BLaER1 (cell line): ENCODE measurements around the gene TMC1.

Experiments used
- H3K27ac ChIP-seq: shearing (Covaris generic); formaldehyde crosslinking; 2 replicates; pipeline ENCODE4 v1.8.1; 2022
- H3K27me3 ChIP-seq: shearing (Covaris generic); formaldehyde crosslinking; 2 replicates; pipeline ENCODE4 v1.8.1; 2022
- H3K36me3 ChIP-seq: shearing (Covaris generic); formaldehyde crosslinking; 2 replicates; pipeline ENCODE4 v1.8.1; 2022
- H3K4me1 ChIP-seq: shearing (Covaris generic); formaldehyde crosslinking; 2 replicates; pipeline ENCODE4 v1.8.1; 2022
- H3K4me2 ChIP-seq: shearing (Covaris generic); formaldehyde crosslinking; 2 replicates; pipeline ENCODE4 v1.8.1; 2022
- H3K4me3 ChIP-seq: shearing (Covaris generic); formaldehyde crosslinking; 2 replicates; pipeline ENCODE4 v1.8.1; 2022
- H3K9ac ChIP-seq: shearing (Covaris generic); formaldehyde crosslinking; 2 replicates; pipeline ENCODE4 v1.8.1; 2022
- H3K9me3 ChIP-seq: shearing (Covaris generic); formaldehyde crosslinking; 2 replicates; pipeline ENCODE4 v1.8.1; 2022
- H4K20me1 ChIP-seq: shearing (Covaris generic); formaldehyde crosslinking; 2 replicates; pipeline ENCODE4 v1.8.1; 2022
- Cebpa-rat ChIP-seq: shearing (Covaris generic); IDR thresholded peaks from 2 replicates; pipeline ENCODE4 v1.8.1; 2022

The TMC1 gene

GRCh38 chr9:72661401-72662135 lies 140.2 kb downstream of the TMC1 start:
- Histone ChIP-seq H3K36me3 (no peaks in the 10 kb centered on the region), H3K9ac (no peak overlapping the region), H3K4me1 (no peaks in the 10 kb centered on the region), H3K27me3 (no peaks in the 10 kb centered on the region), H3K9me3 (no peaks in the 10 kb centered on the region), H4K20me1 (no peaks in the 10 kb centered on the region), H3K4me2 (no peak overlapping the region), H3K4me3 (no peak overlapping the region), H3K27ac (no peak overlapping the region)
- no peak for TF ChIP-seq Cebpa-rat

- Histone ChIP-seq H3K4me2 (no peak overlapping the region), H3K4me1 (no peaks in the 10 kb centered on the region), H3K27me3 (no peaks in the 10 kb centered on the region), H3K36me3 (no peaks in the 10 kb centered on the region), H4K20me1 (no peaks in the 10 kb centered on the region), H3K4me3 (no peak overlapping the region), H3K9ac (no peak overlapping the region), H3K9me3 (no peaks in the 10 kb centered on the region), H3K27ac (no peak overlapping the region)
- no peak for TF ChIP-seq Cebpa-rat
These were observed 144.0 kb downstream of the TMC1 start for GRCh38 chr9:72665421-72665820.

- Histone ChIP-seq H3K27me3 (no peaks in the 10 kb centered on the region), H4K20me1 (no peaks in the 10 kb centered on the region), H3K4me1 (no peaks in the 10 kb centered on the region), H3K9me3 (no peaks in the 10 kb centered on the region), H3K4me2 (no peak overlapping the region), H3K9ac (no peak overlapping the region), H3K4me3 (no peak overlapping the region), H3K27ac (no peak overlapping the region), H3K36me3 (no peaks in the 10 kb centered on the region)
- no peak for TF ChIP-seq Cebpa-rat
These were observed 145.8 kb downstream of the TMC1 start for GRCh38 chr9:72667181-72667580.

GRCh38 chr9:72674961-72675360 lies 153.6 kb downstream of the TMC1 start:
- no peak for TF ChIP-seq Cebpa-rat
- H3K4me3 ChIP-seq, result no peak overlapping the region
- no peaks in the 10 kb centered on the region for H3K9me3 ChIP-seq
- no peak overlapping the region for H3K9ac ChIP-seq
- no peaks in the 10 kb centered on the region for H3K27me3 ChIP-seq
- H3K27ac ChIP-seq, result no peak overlapping the region
- no peaks in the 10 kb centered on the region for H3K36me3 ChIP-seq
- no peak overlapping the region for H3K4me2 ChIP-seq
- no peaks in the 10 kb centered on the region for H4K20me1 ChIP-seq
- H3K4me1 ChIP-seq, result no peaks in the 10 kb centered on the region

GRCh38 chr9:72675586-72675985 lies 154.2 kb downstream of the TMC1 start:
- H3K9me3 ChIP-seq, result no peaks in the 10 kb centered on the region
- no peaks in the 10 kb centered on the region for H4K20me1 ChIP-seq
- H3K4me2 ChIP-seq, result no peak overlapping the region
- H3K27me3 ChIP-seq, result no peaks in the 10 kb centered on the region
- no peak overlapping the region for H3K27ac ChIP-seq
- TF ChIP-seq Cebpa-rat, result no peak
- H3K36me3 ChIP-seq, result no peaks in the 10 kb centered on the region
- H3K9ac ChIP-seq, result no peak overlapping the region
- no peaks in the 10 kb centered on the region for H3K4me1 ChIP-seq
- no peak overlapping the region for H3K4me3 ChIP-seq

GRCh38 chr9:72680593-72681282 lies 159.3 kb downstream of the TMC1 start:
- Histone ChIP-seq H3K4me1 (no peaks in the 10 kb centered on the region), H4K20me1 (no peaks in the 10 kb centered on the region), H3K36me3 (no peaks in the 10 kb centered on the region), H3K4me2 (no peak overlapping the region), H3K9ac (no peak overlapping the region), H3K4me3 (no peak overlapping the region), H3K27ac (no peak overlapping the region), H3K9me3 (no peaks in the 10 kb centered on the region), H3K27me3 (no peaks in the 10 kb centered on the region)
- no peak for TF ChIP-seq Cebpa-rat

- Histone ChIP-seq H3K36me3 (no peaks in the 10 kb centered on the region), H3K9ac (no peak overlapping the region), H3K4me3 (no peak overlapping the region), H3K4me2 (no peak overlapping the region), H3K9me3 (no peaks in the 10 kb centered on the region), H3K27me3 (no peaks in the 10 kb centered on the region), H3K27ac (no peak overlapping the region), H4K20me1 (no peaks in the 10 kb centered on the region), H3K4me1 (no peaks in the 10 kb centered on the region)
- no peak for TF ChIP-seq Cebpa-rat
These were observed 159.8 kb downstream of the TMC1 start for GRCh38 chr9:72681283-72681630.

GRCh38 chr9:72684615-72685014 lies 163.2 kb downstream of the TMC1 start:
- Histone ChIP-seq H3K4me3 (no peak overlapping the region), H3K27ac (no peak overlapping the region), H3K36me3 (no peaks in the 10 kb centered on the region), H3K9ac (no peak overlapping the region), H3K9me3 (no peaks in the 10 kb centered on the region), H3K27me3 (no peaks in the 10 kb centered on the region), H4K20me1 (no peaks in the 10 kb centered on the region), H3K4me1 (no peaks in the 10 kb centered on the region), H3K4me2 (no peak overlapping the region)
- no peak for TF ChIP-seq Cebpa-rat

GRCh38 chr9:72685911-72686310 lies 164.5 kb downstream of the TMC1 start:
- no peak for TF ChIP-seq Cebpa-rat
- H3K4me2 ChIP-seq, result no peak overlapping the region
- H3K4me3 ChIP-seq, result no peak overlapping the region
- H3K9me3 ChIP-seq, result no peaks in the 10 kb centered on the region
- H3K4me1 ChIP-seq, result no peaks in the 10 kb centered on the region
- H3K27ac ChIP-seq, result no peak overlapping the region
- H4K20me1 ChIP-seq, result no peaks in the 10 kb centered on the region
- H3K27me3 ChIP-seq, result no peaks in the 10 kb centered on the region
- no peaks in the 10 kb centered on the region for H3K36me3 ChIP-seq
- H3K9ac ChIP-seq, result no peak overlapping the region

GRCh38 chr9:72687331-72687730 lies 165.9 kb downstream of the TMC1 start:
- no peaks in the 10 kb centered on the region for H3K27me3 ChIP-seq
- H3K27ac ChIP-seq, result no peak overlapping the region
- H4K20me1 ChIP-seq, result no peaks in the 10 kb centered on the region
- no peaks in the 10 kb centered on the region for H3K36me3 ChIP-seq
- H3K4me3 ChIP-seq, result no peak overlapping the region
- no peaks in the 10 kb centered on the region for H3K4me1 ChIP-seq
- no peaks in the 10 kb centered on the region for H3K9me3 ChIP-seq
- no peak overlapping the region for H3K9ac ChIP-seq
- no peak overlapping the region for H3K4me2 ChIP-seq
- TF ChIP-seq Cebpa-rat, result no peak
